HL-60 (cell line): Measurements from ENCODE around the gene FAM110A.

ENCODE experiments used
- POLR2AphosphoS5 ChIP-seq: IDR thresholded peaks from 2 replicates; pipeline ENCODE4 v1.6.1; 2012; ENCODE audit warnings: low read depth
- SPI1 ChIP-seq: IDR thresholded peaks from 2 replicates; pipeline ENCODE4 v1.6.1; 2012; ENCODE audit warnings: low read depth, mild to moderate bottlenecking, borderline replicate concordance
- TF ChIP-seq, protein P1 (sequence below): IDR thresholded peaks from one replicate; pipeline ENCODE4 v1.5.1; 2011; ENCODE audit warnings: low read length, control low read depth, inconsistent platforms; ENCODE audit not compliant: insufficient read depth

DNA sequence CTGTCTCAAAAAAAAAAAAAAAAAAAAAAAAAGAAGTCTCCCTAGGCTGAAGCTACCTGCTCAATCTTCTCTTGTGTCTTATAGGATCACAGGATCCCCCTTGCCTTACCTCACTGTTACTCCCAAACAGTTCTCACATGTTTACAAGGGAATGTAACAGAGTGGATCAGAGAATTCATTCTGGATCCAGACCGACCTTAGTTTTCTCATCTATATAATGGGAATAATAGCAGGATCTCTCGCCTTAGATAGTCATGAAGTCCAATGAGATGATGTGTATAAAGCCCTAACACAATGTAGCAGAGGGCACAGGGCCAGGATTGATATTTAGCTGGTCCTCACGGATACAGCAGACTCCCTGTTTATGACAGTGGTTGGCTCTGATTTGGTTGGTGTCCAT is 2.3 kb upstream of the FAM110A start:
- TF ChIP-seq, protein P1, sequence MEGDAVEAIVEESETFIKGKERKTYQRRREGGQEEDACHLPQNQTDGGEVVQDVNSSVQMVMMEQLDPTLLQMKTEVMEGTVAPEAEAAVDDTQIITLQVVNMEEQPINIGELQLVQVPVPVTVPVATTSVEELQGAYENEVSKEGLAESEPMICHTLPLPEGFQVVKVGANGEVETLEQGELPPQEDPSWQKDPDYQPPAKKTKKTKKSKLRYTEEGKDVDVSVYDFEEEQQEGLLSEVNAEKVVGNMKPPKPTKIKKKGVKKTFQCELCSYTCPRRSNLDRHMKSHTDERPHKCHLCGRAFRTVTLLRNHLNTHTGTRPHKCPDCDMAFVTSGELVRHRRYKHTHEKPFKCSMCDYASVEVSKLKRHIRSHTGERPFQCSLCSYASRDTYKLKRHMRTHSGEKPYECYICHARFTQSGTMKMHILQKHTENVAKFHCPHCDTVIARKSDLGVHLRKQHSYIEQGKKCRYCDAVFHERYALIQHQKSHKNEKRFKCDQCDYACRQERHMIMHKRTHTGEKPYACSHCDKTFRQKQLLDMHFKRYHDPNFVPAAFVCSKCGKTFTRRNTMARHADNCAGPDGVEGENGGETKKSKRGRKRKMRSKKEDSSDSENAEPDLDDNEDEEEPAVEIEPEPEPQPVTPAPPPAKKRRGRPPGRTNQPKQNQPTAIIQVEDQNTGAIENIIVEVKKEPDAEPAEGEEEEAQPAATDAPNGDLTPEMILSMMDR = no peak
- TF ChIP-seq POLR2AphosphoS5 (no peak), SPI1 (no peak)
